Ureter (tissue), 1 donor: ENCODE data around the gene GNPTAB. TPM values are rescaled to one million over a fixed set of nuclear protein-coding genes. Genes with fewer than 3 reads are reported as not detected.

Experiments used
- DNase-seq: peaks from one replicate; pipeline ENCODE4 v3.0.0-alpha.2; 2020; ENCODE audit warnings: low spot score
- total RNA-seq: library from RNA; stranded (reverse); gene quantifications from one replicate; pipeline ENCODE4 v1.2.4, GENCODE V29; 2023
- donor health status: DM: yes; HTN: yes; CAD: no.

Gene GNPTAB
- total RNA-seq, 1 donor from 2014 or later = 57.0 TPM

DNA sequence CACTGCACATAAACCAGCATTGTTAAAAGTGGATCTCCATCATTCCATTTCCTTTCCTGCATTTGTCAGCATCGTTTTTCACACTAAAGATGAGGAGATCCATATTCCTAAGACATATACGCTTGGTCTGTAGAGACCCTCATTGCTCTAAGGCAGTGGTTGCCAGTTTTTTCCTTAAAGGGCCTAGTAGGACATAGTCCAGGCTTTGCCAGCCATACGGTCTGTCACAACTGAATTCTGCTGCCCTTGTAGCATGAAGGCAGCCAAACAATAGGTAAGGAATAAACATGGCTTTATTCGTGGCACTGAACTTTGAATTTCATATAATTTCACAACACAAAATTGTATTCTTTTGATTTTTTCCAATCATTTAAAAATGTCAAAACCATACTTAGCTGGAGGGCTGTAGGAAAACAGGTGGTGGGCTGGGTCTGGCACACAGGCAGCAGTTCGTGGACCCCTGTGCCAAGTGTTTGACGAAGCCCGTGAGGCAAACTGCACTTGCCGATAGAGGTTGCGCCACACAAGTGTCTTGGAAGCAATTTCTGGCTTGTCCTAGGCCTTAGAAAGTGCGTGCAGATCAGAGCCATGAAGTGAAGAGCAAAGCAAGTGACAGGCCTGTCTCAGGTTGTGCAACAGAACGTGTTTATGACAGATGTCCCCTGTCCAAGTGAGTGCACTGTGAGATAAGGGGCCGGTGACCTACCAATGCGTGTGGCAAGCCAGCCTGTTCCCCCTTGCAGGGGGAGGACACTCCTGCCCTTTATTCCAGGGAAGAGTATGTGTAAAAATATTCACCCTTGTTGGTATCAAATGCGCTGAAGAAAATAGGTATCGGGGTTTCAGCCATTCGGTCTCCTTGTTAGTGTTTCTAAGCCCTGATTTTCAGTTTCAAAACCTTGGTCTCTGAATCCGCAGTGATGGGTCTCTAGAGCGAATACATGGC is 134.2 kb downstream of the GNPTAB start:
- peak; percentile 46 for DNase-seq

GRCh38 chr12:101695706-101696105 is 135.1 kb downstream of the GNPTAB start:
- DNase-seq = no peak

Other genes starting within 250 kb of the GNPTAB start
- 1.6 TPM for gene MYBPC1, start 236.0 kb downstream of the GNPTAB start, total RNA-seq
- 49.9 TPM for gene CHPT1, start 133.3 kb downstream of the GNPTAB start, total RNA-seq
- not detected for gene SYCP3, start 91.5 kb downstream of the GNPTAB start, total RNA-seq
- gene DRAM1, start 46.6 kb upstream of the GNPTAB start, total RNA-seq = 16.4 TPM
- 41.5 TPM for gene WASHC3, start 231.0 kb upstream of the GNPTAB start, total RNA-seq